Vagina (tissue), 2 donors: Measurements from ENCODE around the gene SRSF11.

Source experiments
- CTCF ChIP-seq, 3 experiments: fragments of 450-650 bp in 2 of 3; fragments of 200-600 bp in 1 of 3; sonication (generic) in 1 of 3; IDR thresholded peaks; one replicate each; pipeline ENCODE4 v1.5.1; 2017 to 2019; ENCODE audit warnings: antibody characterized with exemption in 3 of 3, mild to moderate bottlenecking in 2 of 3, moderate library complexity in 2 of 3
- POLR2A ChIP-seq, 2 donors: fragments of 450-650 bp; IDR thresholded peaks; one replicate each; pipeline ENCODE4 v1.6.1; 2017; ENCODE audit warnings: antibody characterized with exemption in 2 of 2, mild to moderate bottlenecking in 2 of 2, moderate library complexity in 2 of 2

DNA sequence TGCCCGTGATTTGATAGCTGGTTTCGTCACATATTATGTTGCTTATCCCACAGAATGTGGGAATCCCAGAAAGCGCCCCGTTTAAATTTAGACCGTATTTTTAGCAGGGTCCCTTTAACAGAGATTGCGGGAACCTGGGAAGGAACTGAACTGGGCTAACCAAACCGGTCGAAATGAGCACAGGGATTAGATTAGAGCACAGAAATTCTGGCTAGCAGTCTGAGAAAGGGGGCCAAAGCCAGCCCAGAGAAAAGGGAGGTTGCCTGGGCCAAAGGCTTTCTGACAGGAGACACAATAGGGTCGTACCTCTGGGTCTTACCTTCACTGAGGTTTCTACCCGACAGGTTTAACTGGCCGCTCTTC, 16.1 kb upstream of the SRSF11 start:
- TF ChIP-seq CTCF (IDR thresholded peaks at IDR 0.05) (no peak), POLR2A (IDR thresholded peaks at IDR 0.05) (no peak)
